ENCODE measurements around the gene C2orf42.
"Not testable (repeated sequence)": the region's sequence is repeated elsewhere in the genome, so short reads cannot be mapped to it uniquely, and the experiment has no call there.

The C2orf42 gene

DNA sequence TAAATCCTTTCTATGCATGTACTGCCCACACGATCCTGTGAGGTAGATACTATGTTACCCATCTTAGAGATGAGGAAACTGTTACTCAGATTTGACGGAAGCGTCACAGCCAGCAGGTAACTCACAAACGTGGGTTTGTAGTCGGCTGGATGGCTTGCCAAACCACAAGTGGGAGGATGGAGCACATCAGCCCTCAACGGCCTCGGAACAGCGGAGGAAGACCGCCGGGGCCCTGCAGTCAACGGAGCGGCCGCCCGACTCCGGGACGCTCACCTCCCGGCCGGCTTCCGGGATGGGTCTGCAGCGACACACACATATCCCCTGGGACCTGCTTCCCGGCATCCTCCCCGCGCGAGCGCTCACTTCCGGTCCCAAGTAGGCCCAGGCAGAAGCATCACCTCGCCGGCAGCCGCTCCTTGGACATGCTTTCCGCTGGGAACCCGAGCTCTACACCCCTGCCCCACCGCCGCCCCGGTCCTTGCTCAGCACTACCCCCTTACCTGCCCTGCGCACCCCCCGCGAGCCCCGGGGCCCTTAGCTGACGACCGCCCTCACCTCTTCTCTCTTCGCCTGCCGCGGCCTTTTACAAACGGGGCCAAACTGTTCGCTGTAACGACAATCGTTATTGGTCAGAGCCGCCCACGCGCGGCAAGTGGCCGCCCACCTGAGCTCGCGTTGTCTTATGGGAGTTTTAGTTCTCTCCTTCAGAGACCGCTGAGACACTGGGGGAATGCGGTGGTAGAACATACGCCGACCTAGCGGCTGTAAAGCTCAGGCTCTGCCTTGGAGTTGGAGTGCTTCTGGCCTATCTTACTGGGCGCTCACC, at the start of gene C2orf42:
Gene C2orf42, minus strand, starts transcription at position 602 of the 826 bp plus-strand sequence. CDS start 9,034 bp downstream, outside the sequence.
- peak; percentile 92 for DNase-seq (ENCODE audit: insufficient read length, low spot score)
- peak; percentile 71 for FAIRE-seq
- TF ChIP-seq POLR2A (IDR thresholded peaks at IDR 0.05; ENCODE audit: low read depth, low read length): peak; percentile 99

DNA sequence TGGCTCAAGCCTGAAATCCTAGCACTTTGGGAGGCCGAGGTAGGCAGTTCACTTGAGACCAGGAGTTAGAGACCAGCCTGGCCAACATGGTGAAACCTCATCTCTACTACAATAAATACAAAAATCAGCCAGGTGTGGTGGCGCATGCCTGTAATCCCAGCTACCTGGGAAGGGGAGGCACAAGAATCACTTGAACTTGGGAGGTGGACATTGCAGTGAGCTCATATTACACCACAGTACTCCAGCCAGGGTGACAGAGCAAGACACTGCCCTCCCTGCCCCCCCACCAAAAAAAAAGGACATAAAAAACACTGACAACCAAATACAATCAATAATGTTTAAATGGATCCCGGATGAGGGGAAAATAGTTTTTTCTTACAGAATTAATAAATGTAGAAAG, 49.8 kb upstream of the C2orf42 start:
- FAIRE-seq (no peak), DNase-seq (ENCODE audit: insufficient read length, low spot score) (no peak)
- TF ChIP-seq POLR2A (IDR thresholded peaks at IDR 0.05; ENCODE audit: low read depth, low read length): no peak

DNA sequence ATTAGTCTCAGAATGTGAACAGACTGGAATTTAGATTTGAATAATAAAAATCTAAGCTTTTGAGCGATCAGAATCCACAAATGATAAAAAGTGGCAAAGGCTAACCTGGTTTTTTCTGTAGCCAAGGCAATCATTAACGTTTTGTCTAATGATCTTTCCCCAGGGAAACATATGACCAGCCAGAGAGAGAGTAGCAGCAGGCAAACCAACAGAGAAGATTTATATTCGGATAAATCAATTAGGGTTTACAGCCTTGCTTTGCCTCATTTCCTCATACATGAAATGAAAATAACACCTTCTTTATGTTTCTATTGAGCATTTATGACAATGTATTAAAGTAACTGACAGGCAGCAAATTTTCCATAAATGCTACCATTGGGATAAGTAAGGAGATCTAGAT, 43.1 kb upstream of the C2orf42 start:
- DNase-seq (ENCODE audit: insufficient read length, low spot score) (no peak), FAIRE-seq (no peak)
- no peak for TF ChIP-seq POLR2A (IDR thresholded peaks at IDR 0.05; ENCODE audit: low read depth, low read length)

DNA sequence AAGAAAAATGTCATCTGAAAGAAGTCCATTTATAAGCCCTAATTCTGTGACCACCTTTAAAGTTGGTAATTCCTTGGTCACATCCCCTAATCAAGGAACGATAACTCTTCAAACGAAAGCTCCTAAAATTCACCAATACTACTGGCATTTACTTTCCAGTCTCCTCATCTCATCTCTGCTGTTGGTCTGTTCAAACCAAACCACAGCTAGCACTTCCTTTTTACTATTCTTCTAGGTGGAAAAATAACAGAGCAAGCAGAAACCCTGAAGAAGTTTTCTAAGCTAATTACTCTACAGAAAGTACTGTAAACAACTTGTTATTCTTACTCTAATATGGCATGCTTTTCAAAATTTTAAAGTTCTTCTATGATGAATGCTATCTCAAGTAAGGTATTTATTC, 36.0 kb upstream of the C2orf42 start:
- FAIRE-seq (no peak), DNase-seq (ENCODE audit: insufficient read length, low spot score) (no peak)
- TF ChIP-seq POLR2A (IDR thresholded peaks at IDR 0.05; ENCODE audit: low read depth, low read length): no peak

DNA sequence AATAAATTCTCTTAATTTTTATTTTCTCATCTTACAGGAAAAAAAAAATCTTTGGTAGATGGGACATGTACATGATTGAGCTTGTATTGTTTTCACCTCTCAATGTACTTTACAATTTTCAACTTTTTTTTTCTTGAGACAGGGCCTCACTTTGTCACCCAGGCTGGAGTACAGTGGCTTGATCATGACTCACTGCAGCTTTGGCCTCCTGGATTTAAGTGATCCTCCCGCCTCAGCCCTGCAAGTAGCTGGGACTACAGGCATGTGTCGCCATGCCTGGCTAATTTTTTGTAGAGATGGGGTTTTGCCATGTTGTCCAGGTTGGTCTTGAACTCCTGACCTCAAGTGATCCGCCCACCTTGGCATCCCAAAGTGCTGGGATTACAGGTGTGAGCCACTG, 32.5 kb upstream of the C2orf42 start:
- not testable (repeated sequence) for FAIRE-seq; DNase-seq (ENCODE audit: insufficient read length, low spot score)

DNA sequence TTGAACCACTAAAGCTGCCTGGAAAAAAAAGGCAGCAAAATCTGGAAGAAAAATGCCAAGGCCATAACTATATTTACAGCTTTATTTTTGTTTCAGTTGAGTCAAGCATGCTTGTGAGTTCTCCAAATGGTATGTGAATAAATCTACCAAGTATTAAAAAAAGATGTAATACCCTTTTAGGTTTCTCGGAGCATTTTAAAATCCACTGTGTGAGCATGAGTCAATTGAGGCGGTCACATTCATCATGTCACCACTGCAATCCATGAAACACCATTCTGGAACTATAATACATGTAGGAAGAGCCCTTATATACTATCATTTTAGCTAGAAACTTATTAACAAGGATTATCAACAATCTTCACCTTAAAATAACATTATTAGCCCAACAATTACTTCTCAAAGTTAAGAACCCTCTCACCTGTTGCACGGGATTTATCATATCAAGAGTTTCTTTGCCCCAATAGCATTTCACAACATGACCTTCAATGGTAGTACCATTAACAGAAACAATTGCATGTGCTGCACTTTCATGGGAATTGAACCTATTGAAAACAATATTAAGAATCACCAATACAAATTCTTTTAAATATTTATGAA, 24.2 kb upstream of the C2orf42 start:
- DNase-seq (ENCODE audit: insufficient read length, low spot score): no peak
- FAIRE-seq: peak; percentile 62

DNA sequence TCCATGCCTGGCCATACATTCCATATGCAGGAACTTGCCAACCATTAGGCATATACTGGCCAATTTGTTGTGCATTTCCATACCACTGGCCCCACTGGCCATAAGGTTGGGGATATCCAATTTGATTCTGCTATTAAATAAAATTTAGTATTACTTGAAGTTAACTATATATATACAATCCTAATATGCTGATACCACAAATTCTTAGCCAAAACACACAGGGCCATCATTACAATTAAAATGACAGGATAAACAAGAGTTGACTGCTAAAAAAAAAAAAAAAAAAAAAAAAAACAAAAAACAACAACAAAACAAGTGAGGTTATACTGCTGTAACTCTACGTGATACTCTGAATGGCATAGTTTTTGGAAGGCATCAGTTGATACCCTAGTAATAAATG, 23.5 kb upstream of the C2orf42 start:
- FAIRE-seq: peak; percentile 20

More for the DNA sequence above, 24.2 kb upstream of the C2orf42 start:
- TF ChIP-seq POLR2A (IDR thresholded peaks at IDR 0.05; ENCODE audit: low read depth, low read length): no peak

DNA sequence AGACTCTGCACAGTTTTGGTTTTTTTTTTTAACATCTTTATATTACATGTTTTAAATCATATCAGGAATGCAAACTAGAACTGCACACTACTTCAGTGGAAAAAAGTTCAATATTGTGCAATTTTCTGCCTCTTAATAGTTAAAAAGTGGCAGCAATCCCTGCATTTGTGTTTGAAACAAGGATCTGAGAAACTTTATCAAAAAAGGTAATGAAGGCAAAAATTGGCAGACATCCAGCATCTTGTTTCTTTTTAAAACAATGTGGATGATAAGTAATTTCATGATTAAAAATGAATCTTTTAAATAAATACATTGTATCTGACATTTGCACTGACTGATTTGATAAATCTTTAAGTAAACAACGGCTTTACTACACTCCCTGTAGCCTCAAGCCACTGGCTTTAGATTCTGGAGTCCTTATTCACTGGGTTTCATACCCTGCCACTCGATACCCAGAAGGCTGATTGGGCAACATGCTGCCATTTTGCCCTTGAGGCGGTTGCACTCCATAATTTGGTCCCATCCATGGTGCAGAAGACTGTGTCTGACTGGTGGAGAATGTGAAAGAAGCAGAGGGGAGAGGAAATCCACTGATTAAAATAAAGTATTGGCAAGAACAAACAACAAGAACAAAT, 21.6 kb upstream of the C2orf42 start:
- FAIRE-seq (no peak), DNase-seq (ENCODE audit: insufficient read length, low spot score) (no peak)
- no peak for TF ChIP-seq POLR2A (IDR thresholded peaks at IDR 0.05; ENCODE audit: low read depth, low read length)

More for the DNA sequence above, 23.5 kb upstream of the C2orf42 start:
- DNase-seq (ENCODE audit: insufficient read length, low spot score): no peak
- TF ChIP-seq POLR2A (IDR thresholded peaks at IDR 0.05; ENCODE audit: low read depth, low read length): no peak

DNA sequence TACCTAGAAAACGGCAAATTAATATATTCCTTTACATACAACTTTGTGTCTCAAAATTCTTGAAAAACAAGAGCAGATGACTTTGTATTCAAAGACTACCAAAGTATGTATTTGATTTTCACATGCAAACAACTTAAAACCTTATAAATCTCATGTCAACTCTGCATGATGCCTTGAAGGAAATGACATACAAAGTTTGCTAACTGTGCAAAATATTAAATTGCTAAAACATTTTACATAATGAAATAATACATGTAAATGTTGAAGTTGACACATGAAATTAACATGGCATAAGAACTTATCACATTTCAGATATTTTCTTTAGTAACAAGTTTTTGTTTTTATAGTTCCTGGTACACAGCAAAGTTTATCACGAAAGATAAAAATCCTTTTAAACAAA, 20.8 kb upstream of the C2orf42 start:
- FAIRE-seq: no peak
- no peak for DNase-seq (ENCODE audit: insufficient read length, low spot score)
- TF ChIP-seq POLR2A (IDR thresholded peaks at IDR 0.05; ENCODE audit: low read depth, low read length): no peak

DNA sequence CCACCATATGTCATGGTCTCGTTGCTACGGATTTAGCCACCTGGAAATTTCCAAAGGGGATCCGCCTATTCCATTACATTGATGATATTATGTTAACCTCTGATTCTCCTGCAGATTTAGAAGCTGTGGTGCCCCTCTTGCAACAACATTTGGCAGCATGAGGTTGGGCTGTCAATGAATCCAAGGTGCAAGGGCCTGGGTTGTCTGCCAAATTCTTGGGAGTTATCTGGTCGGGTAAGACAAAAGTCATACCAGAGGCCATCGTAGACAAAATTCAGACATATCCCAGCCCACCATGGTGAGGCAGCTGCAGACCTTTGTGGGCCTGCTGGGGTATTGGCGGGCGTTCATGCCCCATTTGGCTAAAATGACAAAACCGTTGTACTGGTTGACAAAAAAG, 13.6 kb upstream of the C2orf42 start:
- no peak for TF ChIP-seq POLR2A (IDR thresholded peaks at IDR 0.05; ENCODE audit: low read depth, low read length)
- FAIRE-seq (no peak), DNase-seq (ENCODE audit: insufficient read length, low spot score) (no peak)

DNA sequence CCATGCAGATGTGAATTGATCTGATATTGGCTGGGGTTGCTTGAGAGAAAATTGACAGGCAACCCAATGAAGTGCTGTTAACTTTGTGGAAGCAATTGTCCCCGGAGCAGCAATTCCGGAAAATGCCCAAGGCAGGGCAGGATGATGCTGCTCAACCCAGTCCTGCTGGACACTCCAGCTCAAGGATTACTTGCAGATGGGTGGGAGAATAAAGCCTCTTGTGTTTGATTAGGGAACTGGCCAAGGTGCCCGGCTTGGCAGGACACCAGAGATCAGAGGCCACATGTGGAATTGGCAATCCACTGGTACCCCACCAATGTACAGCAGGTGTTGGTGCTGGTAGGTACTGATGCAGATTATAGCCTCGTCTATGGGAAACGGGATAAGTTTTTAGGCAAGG, 12.3 kb upstream of the C2orf42 start:
- no peak for TF ChIP-seq POLR2A (IDR thresholded peaks at IDR 0.05; ENCODE audit: low read depth, low read length)
- FAIRE-seq (no peak), DNase-seq (ENCODE audit: insufficient read length, low spot score) (no peak)

DNA sequence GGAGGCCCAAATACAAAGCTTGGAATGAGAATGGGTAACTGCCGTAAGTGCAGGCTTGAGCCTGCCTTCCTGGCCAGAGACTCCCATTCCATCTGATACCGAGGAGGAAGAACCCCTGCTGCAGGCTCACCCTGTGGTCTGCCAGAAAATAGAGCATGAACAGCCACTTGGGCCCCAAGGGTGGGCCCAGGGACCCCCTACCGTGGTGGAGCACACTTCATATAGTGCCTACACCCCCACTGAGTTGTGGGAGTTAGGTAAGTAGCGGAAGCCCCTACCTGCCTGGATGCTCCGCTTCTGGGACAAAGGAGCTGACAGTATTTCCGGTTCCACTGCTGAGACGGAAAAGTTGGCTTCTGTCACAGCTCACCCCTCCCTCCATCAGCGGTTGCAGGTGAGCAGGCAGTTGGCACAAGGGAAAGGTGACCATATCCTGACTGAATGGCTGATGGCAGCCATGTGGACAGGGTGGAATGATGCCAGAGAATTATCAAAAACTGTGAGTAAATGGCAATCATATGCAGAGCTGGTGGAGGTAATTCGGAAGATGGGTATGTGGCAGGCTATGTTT, 11.5 kb upstream of the C2orf42 start:
- no peak for TF ChIP-seq POLR2A (IDR thresholded peaks at IDR 0.05; ENCODE audit: low read depth, low read length)
- FAIRE-seq: no peak

DNA sequence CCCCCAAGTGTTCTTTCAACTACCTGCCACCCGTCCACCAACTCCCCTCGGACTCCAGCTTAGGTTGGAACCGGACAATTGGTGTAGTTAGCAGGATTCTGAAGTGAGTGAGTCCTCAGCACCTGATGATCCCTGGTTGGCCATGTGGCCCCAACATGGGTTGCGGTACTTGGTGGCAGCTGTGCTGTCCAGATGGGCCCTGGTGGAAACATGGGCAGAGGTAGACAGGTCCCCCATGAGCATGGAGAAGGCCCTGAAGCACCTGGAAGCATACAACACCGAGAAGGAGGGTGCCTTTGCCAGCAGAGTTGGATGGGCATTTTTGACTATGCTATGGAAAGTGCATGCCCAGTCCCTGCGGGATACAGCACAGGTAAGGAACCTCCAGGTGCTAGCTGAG, 11.0 kb upstream of the C2orf42 start:
- DNase-seq (ENCODE audit: insufficient read length, low spot score) (no peak), FAIRE-seq (no peak)
- TF ChIP-seq POLR2A (IDR thresholded peaks at IDR 0.05; ENCODE audit: low read depth, low read length): no peak

More for the DNA sequence above, 11.5 kb upstream of the C2orf42 start:
- no peak for DNase-seq (ENCODE audit: insufficient read length, low spot score)

DNA sequence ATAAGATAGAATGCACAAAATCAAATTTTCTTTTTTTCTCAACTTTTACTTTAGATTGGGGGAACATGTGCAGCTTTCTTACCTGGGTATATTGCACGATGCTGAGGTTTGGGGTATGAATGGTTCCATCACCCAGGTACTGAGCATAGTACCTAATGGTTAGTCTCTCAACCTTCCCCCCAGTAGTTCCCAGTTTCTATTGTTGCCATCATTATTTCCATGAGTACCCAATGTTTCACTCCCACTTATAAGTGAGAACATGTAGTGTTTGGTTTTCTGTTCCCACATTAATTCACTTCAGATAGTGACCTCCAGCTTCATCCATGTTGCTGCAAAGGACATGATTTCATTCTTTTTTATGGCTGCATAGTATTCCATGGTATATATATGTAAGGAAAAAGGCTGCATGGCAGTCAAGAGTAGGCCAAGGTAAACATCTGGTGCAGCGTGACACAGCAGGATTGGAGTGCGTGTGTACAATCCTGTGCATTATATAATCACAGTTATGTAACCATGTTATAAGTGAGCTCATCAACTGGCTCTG, 10.5 kb upstream of the C2orf42 start:
- no peak for TF ChIP-seq POLR2A (IDR thresholded peaks at IDR 0.05; ENCODE audit: low read depth, low read length)
- DNase-seq (ENCODE audit: insufficient read length, low spot score) (no peak), FAIRE-seq (no peak)
